IMR-90 (cell line): ENCODE data around the gene VPS37B.

Experiments
- CEBPB ChIP-seq: IDR thresholded peaks from 2 replicates; pipeline ENCODE4 v1.6.1; 2012; ENCODE audit warnings: low read depth, low read length, improper control_type of control experiment
- FOS ChIP-seq: fragments of 150-350 bp; IDR thresholded peaks from 2 replicates; pipeline ENCODE4 v1.6.1; 2016; ENCODE audit warnings: low read depth, low read length
- MXI1 ChIP-seq: IDR thresholded peaks from 2 replicates; pipeline ENCODE4 v1.6.1; 2012; ENCODE audit warnings: low read depth, mild to moderate bottlenecking, low read length, moderate library complexity, borderline replicate concordance
- POLR2A ChIP-seq: IDR thresholded peaks from 2 replicates; pipeline ENCODE4 v1.6.1; 2012; ENCODE audit warnings: mild to moderate bottlenecking, low read depth, low read length
- RCOR1 ChIP-seq: IDR thresholded peaks from 2 replicates; pipeline ENCODE4 v1.6.1; 2012; ENCODE audit warnings: mild to moderate bottlenecking, low read length, improper control_type of control experiment; ENCODE audit not compliant: insufficient replicate concordance
- SMC3 ChIP-seq: fragments of 150-350 bp; IDR thresholded peaks from 2 replicates; pipeline ENCODE4 v1.6.1; 2016; ENCODE audit warnings: low read depth, mild to moderate bottlenecking, antibody characterized with exemption, low read length, moderate library complexity
- TF ChIP-seq, protein P1 (sequence below): conservative IDR thresholded peaks from 2 replicates; pipeline ENCODE4 v1.5.1; 2012; ENCODE audit warnings: mild to moderate bottlenecking, low read depth, low read length, improper control_type of control experiment
- TF ChIP-seq, protein P2 (sequence below): fragments of 150-350 bp; IDR thresholded peaks from 2 replicates; pipeline ENCODE4 v1.6.1; 2017; ENCODE audit warnings: mild to moderate bottlenecking, antibody characterized with exemption, low read length, low read depth

DNA sequence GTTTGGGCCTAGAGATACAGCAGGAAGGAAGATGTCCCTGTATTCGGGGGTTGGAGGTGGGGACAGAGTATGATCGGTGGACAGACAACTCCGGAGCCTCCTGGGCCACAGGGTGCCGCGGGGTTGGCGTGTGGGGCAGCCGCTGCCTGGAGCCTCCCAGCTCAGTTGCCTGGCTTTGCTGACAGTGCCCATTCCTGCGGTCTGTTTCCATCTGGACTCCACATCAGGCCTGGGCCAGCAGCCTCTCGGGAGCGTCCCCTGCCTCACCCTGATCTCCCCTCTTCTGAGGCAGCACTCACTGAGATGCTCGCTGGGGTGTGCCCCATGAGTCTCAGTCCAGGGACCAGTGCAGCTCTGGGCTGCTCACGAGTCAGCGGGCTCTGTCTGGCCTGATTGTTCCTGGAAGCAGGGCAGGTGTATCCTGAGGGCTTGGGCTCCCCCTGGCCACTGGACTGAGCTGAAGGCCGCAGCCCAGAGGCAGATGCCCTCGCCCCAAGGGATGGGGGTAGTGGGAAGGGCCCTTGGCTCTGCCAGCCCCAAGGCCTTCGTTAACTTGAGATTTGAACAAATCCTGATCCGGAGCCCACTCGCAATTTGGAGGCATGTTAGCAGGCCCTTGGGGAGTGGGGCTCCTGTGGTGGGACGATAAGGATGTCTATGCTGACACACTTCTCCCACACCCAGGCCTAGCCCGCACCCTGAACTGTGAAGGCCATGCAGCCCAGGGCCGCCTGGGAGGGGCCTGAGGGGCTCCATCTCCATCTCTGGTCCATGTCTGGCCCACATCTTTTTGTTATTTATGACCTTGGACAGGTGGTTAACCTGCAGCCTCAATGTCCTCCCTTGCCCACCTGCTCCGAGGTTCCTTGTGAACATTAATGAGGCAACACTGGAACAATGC is 53.2 kb downstream of the VPS37B start:
- TF ChIP-seq, protein P1, sequence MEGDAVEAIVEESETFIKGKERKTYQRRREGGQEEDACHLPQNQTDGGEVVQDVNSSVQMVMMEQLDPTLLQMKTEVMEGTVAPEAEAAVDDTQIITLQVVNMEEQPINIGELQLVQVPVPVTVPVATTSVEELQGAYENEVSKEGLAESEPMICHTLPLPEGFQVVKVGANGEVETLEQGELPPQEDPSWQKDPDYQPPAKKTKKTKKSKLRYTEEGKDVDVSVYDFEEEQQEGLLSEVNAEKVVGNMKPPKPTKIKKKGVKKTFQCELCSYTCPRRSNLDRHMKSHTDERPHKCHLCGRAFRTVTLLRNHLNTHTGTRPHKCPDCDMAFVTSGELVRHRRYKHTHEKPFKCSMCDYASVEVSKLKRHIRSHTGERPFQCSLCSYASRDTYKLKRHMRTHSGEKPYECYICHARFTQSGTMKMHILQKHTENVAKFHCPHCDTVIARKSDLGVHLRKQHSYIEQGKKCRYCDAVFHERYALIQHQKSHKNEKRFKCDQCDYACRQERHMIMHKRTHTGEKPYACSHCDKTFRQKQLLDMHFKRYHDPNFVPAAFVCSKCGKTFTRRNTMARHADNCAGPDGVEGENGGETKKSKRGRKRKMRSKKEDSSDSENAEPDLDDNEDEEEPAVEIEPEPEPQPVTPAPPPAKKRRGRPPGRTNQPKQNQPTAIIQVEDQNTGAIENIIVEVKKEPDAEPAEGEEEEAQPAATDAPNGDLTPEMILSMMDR: no peak
- TF ChIP-seq FOS: no peak
- TF ChIP-seq, protein P2, sequence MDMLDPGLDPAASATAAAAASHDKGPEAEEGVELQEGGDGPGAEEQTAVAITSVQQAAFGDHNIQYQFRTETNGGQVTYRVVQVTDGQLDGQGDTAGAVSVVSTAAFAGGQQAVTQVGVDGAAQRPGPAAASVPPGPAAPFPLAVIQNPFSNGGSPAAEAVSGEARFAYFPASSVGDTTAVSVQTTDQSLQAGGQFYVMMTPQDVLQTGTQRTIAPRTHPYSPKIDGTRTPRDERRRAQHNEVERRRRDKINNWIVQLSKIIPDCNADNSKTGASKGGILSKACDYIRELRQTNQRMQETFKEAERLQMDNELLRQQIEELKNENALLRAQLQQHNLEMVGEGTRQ: no peak
- TF ChIP-seq POLR2A: no peak
- TF ChIP-seq RCOR1: no peak
- TF ChIP-seq SMC3: no peak
- no peak for TF ChIP-seq CEBPB
- TF ChIP-seq MXI1: no peak
